Measurements from ENCODE around the gene TSSK2. TPM values are rescaled to one million over a fixed set of nuclear protein-coding genes. Genes with fewer than 3 reads are reported as not detected.

Gene TSSK2
- total and polyA plus RNA-seq, 2 of the 8 experiments (the other 6 are each of a cell fraction or from before 2014, with no cell fraction given), result not detected

- TF ChIP-seq HDAC2 (IDR thresholded peaks at IDR 0.05; ENCODE audit: borderline replicate concordance in 1 of 2, low read depth in 2 of 2, low read length in 2 of 2), result peak in 1 of 2 experiments; percentile 36; a peak in 1 of 4 replicates
- peak; percentile 10 for TF ChIP-seq ASH2L (IDR thresholded peaks at IDR 0.05; ENCODE audit: low read length)
- no peak for TF ChIP-seq SIX5 (IDR thresholded peaks at IDR 0.05; ENCODE audit: low read depth, low read length)
- TF ChIP-seq YY1 (IDR thresholded peaks at IDR 0.05; ENCODE audit: low read depth, low read length), result no peak
- no peak for TF ChIP-seq NANOG (IDR thresholded peaks at IDR 0.05; ENCODE audit: insufficient read depth, low read depth, low read length, poor library complexity, severe bottlenecking)
- no peak for TF ChIP-seq CTBP2 (IDR thresholded peaks at IDR 0.05; ENCODE audit: borderline replicate concordance, insufficient read depth, insufficient read length, low read length)
- no peak for TF ChIP-seq RAD21 (IDR thresholded peaks at IDR 0.05 in 1 of 2, conservative IDR thresholded peaks at IDR 0.05 in 1 of 2; ENCODE audit: low read depth in 2 of 2, low read length in 2 of 2)
- TF ChIP-seq BRCA1 (IDR thresholded peaks at IDR 0.05; ENCODE audit: low read depth, low read length), result no peak
These were observed 9.4 kb upstream of the TSSK2 start (continued) for GRCh38 chr22:19121631-19122142.

Data from H1 (cell line).